ENCODE data around the gene ATG12.

DNA sequence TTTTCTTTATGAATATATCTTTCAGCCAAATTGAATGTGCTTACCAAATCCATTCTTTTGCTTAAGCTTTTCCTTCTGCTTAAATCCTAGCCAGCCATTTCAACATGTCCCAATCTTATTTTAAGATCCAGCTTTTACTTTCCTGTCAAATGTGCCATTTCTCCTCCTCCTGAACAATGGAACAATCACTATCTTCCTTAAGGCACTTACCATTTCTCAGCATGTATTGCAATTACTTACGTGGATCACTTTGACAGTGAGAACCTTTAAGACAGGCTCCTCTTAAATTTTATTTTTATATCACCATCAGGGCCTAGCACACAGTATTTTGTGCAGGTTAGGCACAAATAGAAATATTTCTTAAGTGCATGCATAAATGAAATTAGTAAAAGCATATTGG lies 20.5 kb downstream of the ATG12 start:
- TF ChIP-seq, protein P1, sequence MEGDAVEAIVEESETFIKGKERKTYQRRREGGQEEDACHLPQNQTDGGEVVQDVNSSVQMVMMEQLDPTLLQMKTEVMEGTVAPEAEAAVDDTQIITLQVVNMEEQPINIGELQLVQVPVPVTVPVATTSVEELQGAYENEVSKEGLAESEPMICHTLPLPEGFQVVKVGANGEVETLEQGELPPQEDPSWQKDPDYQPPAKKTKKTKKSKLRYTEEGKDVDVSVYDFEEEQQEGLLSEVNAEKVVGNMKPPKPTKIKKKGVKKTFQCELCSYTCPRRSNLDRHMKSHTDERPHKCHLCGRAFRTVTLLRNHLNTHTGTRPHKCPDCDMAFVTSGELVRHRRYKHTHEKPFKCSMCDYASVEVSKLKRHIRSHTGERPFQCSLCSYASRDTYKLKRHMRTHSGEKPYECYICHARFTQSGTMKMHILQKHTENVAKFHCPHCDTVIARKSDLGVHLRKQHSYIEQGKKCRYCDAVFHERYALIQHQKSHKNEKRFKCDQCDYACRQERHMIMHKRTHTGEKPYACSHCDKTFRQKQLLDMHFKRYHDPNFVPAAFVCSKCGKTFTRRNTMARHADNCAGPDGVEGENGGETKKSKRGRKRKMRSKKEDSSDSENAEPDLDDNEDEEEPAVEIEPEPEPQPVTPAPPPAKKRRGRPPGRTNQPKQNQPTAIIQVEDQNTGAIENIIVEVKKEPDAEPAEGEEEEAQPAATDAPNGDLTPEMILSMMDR (IDR thresholded peaks at IDR 0.05), result no peak
- no peak for TF ChIP-seq POLR2A (IDR thresholded peaks at IDR 0.05)

Data from right lobe of liver (tissue), 4 donors.